Dendritic cell treated with granulocyte-macrophage colony-stimulating factor and Interleukin-4, amounts not matched to agents 40 ng/mL and 50 ng/mL, for 4 days (primary cell): ENCODE measurements around the gene TYMP.

ENCODE experiments used
- H3K27ac Mint-ChIP-seq: one replicate; pipeline ENCODE4 v1.8.0; 2022; ENCODE audit warnings: mild to moderate bottlenecking, mixed read lengths
- H3K27me3 Mint-ChIP-seq: one replicate; pipeline ENCODE4 v1.8.0; 2022; ENCODE audit warnings: mild to moderate bottlenecking, mixed read lengths
- H3K36me3 Mint-ChIP-seq: one replicate; pipeline ENCODE4 v1.8.0; 2022; ENCODE audit warnings: low read depth, mixed read lengths
- H3K4me1 Mint-ChIP-seq: one replicate; pipeline ENCODE4 v1.8.0; 2022; ENCODE audit warnings: low read depth, mixed read lengths
- H3K4me3 Mint-ChIP-seq: one replicate; pipeline ENCODE4 v1.8.0; 2022; ENCODE audit warnings: mild to moderate bottlenecking, moderate library complexity, mixed read lengths
- H3K9me3 Mint-ChIP-seq: one replicate; pipeline ENCODE4 v1.8.0; 2022; ENCODE audit warnings: mixed read lengths
- intact Hi-C: fragments of 100-400 bp; cut with micrococcal nuclease; formaldehyde crosslinking; loops from one replicate; pipeline ENCODE4 v1.15.0; 2022

Gene TYMP

DNA sequence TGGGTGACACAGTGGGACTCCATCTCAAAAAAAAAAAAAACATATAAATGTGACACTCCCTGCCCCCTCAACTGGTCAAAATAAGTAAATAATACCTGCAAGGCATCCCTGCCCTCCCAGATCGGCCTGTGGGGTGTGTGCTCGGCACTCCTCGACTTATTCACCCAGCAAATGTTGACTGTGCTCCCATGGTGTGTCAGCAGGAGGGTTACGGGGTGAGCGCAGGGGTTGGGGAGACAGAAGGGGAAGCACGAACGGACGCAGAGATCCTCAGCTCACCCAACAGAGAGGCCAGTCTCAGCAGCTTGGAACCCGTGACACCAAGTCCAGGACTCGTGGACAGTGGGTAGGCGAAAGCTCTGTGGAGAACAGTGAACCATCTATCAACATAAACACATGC lies 50.1 kb downstream of the TYMP start:
- no peaks in the 10 kb centered on the region for H3K9me3 Mint-ChIP-seq
- no peak overlapping the region for H3K4me3 Mint-ChIP-seq
- intact Hi-C loops: loop anchor here (10.0 kb wide), 1 partner anchor 115 kb away; no protein-coding TSS in a partner anchor
- no peaks in the 10 kb centered on the region for H3K36me3 Mint-ChIP-seq
- H3K27ac Mint-ChIP-seq: peak overlapping the region; percentile 39
- H3K27me3 Mint-ChIP-seq: peaks cover 72% of the 10 kb centered on the region
- H3K4me1 Mint-ChIP-seq: peaks cover 16% of the 10 kb centered on the region

DNA sequence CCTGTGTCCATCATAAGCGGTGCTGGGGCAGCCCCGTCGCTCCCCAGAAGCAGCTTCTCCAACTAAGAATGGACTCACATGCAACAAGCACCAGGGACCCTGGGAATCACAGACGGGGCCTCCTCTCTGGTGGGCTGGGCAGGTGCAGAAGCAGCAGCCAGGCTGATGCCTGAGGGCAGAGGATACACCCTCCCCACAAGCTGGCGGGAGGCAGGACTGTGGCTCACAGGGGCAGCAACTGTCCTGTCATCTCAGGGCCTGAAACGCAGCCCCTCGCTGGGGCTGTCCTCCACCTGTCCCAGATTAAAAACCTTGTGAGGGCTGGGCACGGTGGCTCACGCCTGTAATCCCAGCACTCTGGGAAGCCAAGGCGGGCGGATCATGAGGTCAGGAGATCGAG lies 51.9 kb downstream of the TYMP start:
- H3K27me3 Mint-ChIP-seq: peaks cover 56% of the 10 kb centered on the region
- no peak overlapping the region for H3K4me3 Mint-ChIP-seq
- peaks cover 30% of the 10 kb centered on the region for H3K4me1 Mint-ChIP-seq
- no peak overlapping the region for H3K27ac Mint-ChIP-seq
- H3K36me3 Mint-ChIP-seq: peaks cover 6% of the 10 kb centered on the region
- no peaks in the 10 kb centered on the region for H3K9me3 Mint-ChIP-seq
- intact Hi-C loops: loop anchor here (10.0 kb wide), 1 partner anchor 113 kb away; no protein-coding TSS in a partner anchor

DNA sequence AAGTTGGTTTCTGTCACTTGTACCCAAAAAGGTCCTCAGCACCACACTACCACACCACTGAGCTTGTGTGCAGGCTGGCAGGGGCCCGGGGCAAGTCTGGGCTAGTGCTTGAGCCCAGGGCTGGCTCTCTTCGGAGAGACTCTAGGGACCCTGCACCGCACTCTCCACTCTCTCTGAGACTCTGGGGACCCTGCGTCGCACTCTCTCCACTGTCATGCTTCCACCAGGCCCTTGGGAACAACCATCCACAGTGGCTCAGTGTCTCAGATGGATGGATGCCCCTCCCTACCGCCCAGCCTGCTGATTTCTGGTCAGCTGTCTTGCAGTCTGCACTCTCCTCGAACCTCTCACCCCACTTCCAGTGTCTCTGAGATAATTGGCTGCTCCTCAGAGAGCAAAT lies 52.9 kb downstream of the TYMP start:
- H3K27ac Mint-ChIP-seq: no peak overlapping the region
- no peaks in the 10 kb centered on the region for H3K9me3 Mint-ChIP-seq
- peaks cover 47% of the 10 kb centered on the region for H3K27me3 Mint-ChIP-seq
- H3K36me3 Mint-ChIP-seq: peaks cover 15% of the 10 kb centered on the region
- H3K4me1 Mint-ChIP-seq: peaks cover 41% of the 10 kb centered on the region
- H3K4me3 Mint-ChIP-seq: no peak overlapping the region
- intact Hi-C loops: loop anchor here (10.0 kb wide), 1 partner anchor 112 kb away; no protein-coding TSS in a partner anchor
